Vagina (tissue), 2 donors: ENCODE measurements around the gene KHDC3L.

Experiments
- CTCF ChIP-seq, 3 experiments: fragments of 450-650 bp in 2 of 3; fragments of 200-600 bp in 1 of 3; sonication (generic) in 1 of 3; IDR thresholded peaks; one replicate each; pipeline ENCODE4 v1.5.1; 2017 to 2019; ENCODE audit warnings: antibody characterized with exemption in 3 of 3, mild to moderate bottlenecking in 2 of 3, moderate library complexity in 2 of 3
- POLR2A ChIP-seq, 2 donors: fragments of 450-650 bp; IDR thresholded peaks; one replicate each; pipeline ENCODE4 v1.6.1; 2017; ENCODE audit warnings: antibody characterized with exemption in 2 of 2, mild to moderate bottlenecking in 2 of 2, moderate library complexity in 2 of 2
- POLR2AphosphoS5 ChIP-seq, 2 donors: sonication (generic); formaldehyde crosslinking; IDR thresholded peaks; one replicate each; pipeline ENCODE4 v1.9.0; 2017; ENCODE audit warnings: antibody characterized with exemption in 2 of 2, mild to moderate bottlenecking in 2 of 2, low read depth in 1 of 2; ENCODE audit not compliant: insufficient read depth in 1 of 2

- TF ChIP-seq CTCF (IDR thresholded peaks at IDR 0.05) (no peak), POLR2A (IDR thresholded peaks at IDR 0.05) (no peak), POLR2AphosphoS5 (IDR thresholded peaks at IDR 0.05; ENCODE audit: insufficient read depth in 1 of 2, low read depth in 1 of 2) (no peak)
Observed at GRCh38 chr6:73413102-73413501, 50.6 kb downstream of the KHDC3L start.
